Activated CD8-positive, alpha-beta memory T cell treated with anti-CD3 and anti-CD28 coated beads, Interleukin-2, amount 10 ng/mL, durations not matched to agents 7 days and 5 days (primary cell): Measurements from ENCODE around the gene DPYSL4. TPM values are rescaled to one million over a fixed set of nuclear protein-coding genes. Genes with fewer than 3 reads are reported as not detected.

Source experiments
- ATAC-seq: fragments of 150-1000 bp; cut with Tn5 transposase; one replicate; pipeline ENCODE4 v1.10.0; 2021; ENCODE audit warnings: moderate library complexity
- CTCF ChIA-PET: fragments of 350-600 bp; sonication (Branson Sonifier 250); formaldehyde crosslinking; loops from one replicate; lab custom pipeline; 2021; ENCODE audit warnings: antibody characterized with exemption; lab: Charles Lee
- DNase-seq: peaks from one replicate; pipeline ENCODE4 v3.0.0-alpha.2; 2020
- H3K27ac Mint-ChIP-seq: one replicate; pipeline ENCODE4 v1.8.0; 2021; ENCODE audit warnings: mild to moderate bottlenecking, mixed read lengths
- H3K27me3 Mint-ChIP-seq: one replicate; pipeline ENCODE4 v1.8.0; 2021; ENCODE audit warnings: mixed read lengths
- H3K36me3 Mint-ChIP-seq: one replicate; pipeline ENCODE4 v1.8.0; 2021; ENCODE audit warnings: mild to moderate bottlenecking, mixed read lengths
- H3K4me1 Mint-ChIP-seq: one replicate; pipeline ENCODE4 v1.8.0; 2021; ENCODE audit warnings: mixed read lengths
- H3K4me3 Mint-ChIP-seq: one replicate; pipeline ENCODE4 v1.8.0; 2021; ENCODE audit warnings: mild to moderate bottlenecking, moderate library complexity, mixed read lengths
- H3K9me3 Mint-ChIP-seq: one replicate; pipeline ENCODE4 v1.8.0; 2022; ENCODE audit warnings: low read depth, mixed read lengths
- total RNA-seq, 2 experiments: library from RNA; stranded (reverse); gene quantifications; one replicate each; pipeline ENCODE4 v1.2.3, GENCODE V29; 2021

Gene DPYSL4
- 1 to 10 TPM; 1.5 to 2.6 TPM for total RNA-seq

DNA sequence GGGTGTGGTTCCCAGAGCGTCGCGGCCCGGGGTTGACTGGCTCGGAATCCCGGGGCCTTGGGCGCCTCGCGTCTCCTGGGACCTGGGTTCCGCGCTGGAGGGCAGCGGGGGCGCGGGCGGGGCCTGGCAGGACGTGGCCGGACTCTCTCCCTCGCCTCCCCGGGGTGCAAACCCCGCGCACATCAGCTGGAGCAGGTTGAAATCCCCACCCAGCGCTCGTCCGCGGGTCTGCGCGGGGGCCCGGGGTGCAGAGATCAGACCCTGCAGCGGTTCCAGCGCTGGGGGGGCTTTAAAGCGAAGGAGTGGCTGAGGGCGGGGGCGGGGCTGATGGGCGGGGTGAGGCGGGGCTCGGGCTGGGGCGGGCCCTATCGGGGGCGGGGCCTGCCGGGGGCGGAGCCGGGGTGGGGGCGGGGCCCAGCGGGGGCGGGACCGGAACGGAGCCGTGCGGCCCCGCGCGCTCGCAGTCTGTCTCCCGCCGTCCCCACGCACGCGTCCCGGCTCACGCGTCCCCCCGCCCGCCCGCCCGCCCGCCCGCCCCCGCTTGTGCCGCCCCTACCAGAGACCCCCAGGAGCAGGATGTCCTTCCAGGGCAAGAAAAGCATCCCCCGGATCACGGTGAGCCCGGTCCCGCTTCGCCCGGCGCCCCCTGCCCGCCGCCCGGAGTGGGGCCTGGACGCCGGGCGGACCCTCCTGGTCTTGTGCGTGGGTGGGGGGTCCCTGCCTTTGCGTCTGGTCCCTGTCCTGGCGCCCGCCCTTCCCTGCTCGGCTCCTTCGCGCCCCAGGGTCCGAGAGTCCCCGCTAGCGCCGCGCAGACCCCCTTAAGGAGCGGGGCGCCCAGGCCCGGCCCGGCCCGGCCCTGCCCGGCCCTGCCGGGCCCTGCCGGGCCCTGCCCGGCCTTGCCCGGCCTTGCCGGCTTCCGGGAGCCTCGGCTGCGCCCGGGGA is at the start of gene DPYSL4:
DPYSL4 (plus strand) TSS at position 461 of the 942 bp plus-strand sequence; CDS start at position 577, 116 bp downstream.
- Mint-ChIP-seq H3K9me3 (no peaks in the 10 kb centered on the region), H3K27me3 (peaks cover 43% of the 10 kb centered on the region), H3K4me1 (no peaks in the 10 kb centered on the region), H3K4me3 (no peak within 1 kb of the TSS), H3K27ac (no peak within 1 kb of the TSS), H3K36me3 (no peaks in the 10 kb centered on the region)
- CTCF ChIA-PET = no interaction called here
- DNase-seq (no peak), ATAC-seq (peak; percentile 67)

DNA sequence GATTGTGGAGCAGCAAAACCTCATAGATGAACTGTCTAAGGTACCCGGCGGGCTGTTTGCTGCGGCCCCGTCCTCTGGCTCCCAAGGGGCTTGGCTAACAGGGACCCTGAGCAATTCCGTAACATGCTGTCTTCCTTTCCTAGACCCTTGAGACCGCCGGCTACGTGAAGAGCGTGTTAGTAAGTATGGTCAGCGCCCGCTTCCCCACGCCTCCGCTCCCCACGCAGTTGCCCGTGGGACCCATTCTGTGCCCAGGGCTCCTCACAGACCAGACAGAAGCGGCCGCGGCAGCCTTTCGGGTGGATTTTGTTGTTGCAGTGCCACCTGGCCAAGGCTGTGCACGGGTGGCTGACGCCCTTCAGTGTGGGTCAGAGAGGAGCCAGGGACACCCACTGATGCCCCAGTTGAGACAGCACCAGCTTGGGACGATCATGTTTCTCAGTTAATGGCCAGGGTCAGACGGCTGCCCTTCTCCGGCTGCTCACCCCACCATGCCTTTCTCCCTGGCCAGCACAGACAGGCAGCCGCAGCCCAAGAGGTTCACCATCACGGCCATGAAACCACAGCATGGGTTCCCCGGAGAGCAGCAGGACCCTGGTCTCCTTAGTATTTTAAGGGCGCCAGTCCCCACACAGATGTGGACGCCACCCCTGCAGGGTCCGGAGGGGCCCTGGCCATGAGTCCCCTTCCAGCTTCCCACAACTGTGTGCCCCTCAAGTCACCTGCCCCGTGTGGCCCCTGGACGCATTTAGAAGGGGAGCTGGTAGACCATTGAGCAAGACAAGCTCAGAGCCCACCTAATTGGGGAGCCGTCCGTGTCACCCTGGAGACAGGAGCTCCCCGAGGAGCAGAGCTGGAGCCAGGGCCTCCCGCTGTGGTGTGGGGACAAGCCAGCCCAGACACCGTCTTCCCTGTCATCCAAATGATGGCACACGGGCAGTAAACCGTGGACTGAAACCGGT is 49.4 kb upstream of the DPYSL4 start:
- Mint-ChIP-seq H3K27ac (no peak overlapping the region), H3K4me3 (no peak overlapping the region), H3K36me3 (no peaks in the 10 kb centered on the region), H3K27me3 (peaks cover 7% of the 10 kb centered on the region), H3K9me3 (no peaks in the 10 kb centered on the region), H3K4me1 (no peaks in the 10 kb centered on the region)
- CTCF ChIA-PET = no interaction called here
- no peak for ATAC-seq
- no peak for DNase-seq

DNA sequence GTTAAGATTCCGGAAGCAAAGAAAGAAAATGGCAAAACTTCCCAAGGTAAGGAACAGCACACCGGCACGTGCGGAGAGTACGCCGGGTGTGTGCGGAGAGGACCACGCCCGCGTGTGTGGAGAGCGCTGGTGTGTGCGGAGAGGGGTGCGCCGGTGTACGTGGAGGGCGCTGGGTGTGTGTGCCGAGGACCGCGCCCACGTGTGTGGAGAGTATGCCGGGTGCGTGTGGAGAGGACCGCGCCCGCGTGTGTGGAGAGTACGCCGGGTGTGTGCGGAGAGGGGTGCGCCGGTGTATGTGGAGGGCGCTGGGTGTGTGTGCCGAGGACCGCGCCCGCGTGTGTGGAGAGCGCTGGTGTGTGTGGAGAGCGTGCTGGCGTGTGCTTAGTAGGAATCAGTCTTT is 48.6 kb upstream of the DPYSL4 start:
- Mint-ChIP-seq H3K9me3 (no peaks in the 10 kb centered on the region), H3K27me3 (peaks cover 8% of the 10 kb centered on the region), H3K4me3 (no peak overlapping the region), H3K4me1 (no peaks in the 10 kb centered on the region), H3K27ac (no peak overlapping the region), H3K36me3 (no peaks in the 10 kb centered on the region)
- ATAC-seq = no peak
- DNase-seq = no peak
- CTCF ChIA-PET = no interaction called here

DNA sequence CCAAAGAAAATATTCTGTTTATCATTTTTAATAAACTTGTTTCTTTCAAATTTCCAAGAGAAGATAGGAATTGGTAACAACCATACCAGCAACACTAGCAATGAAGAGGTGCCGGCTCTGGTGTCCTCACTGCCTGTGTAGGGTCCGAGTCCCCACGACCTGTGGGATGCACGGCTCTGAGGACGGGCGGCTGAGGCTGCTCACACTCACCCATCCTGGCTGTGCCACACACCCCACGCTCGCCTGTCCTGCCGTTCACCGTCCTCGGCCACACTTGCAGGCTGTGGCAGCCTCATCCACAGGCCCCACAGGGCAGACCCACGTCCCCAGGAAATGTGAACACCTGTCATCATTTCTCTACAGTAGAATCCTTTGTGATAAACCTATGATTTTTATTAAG is 48.2 kb upstream of the DPYSL4 start:
- no peaks in the 10 kb centered on the region for H3K9me3 Mint-ChIP-seq
- CTCF ChIA-PET = no interaction called here
- H3K4me3 Mint-ChIP-seq = no peak overlapping the region
- H3K4me1 Mint-ChIP-seq = no peaks in the 10 kb centered on the region
- H3K27me3 Mint-ChIP-seq = peaks cover 10% of the 10 kb centered on the region
- DNase-seq (no peak), ATAC-seq (no peak)
- H3K36me3 Mint-ChIP-seq = no peaks in the 10 kb centered on the region
- H3K27ac Mint-ChIP-seq = no peak overlapping the region

DNA sequence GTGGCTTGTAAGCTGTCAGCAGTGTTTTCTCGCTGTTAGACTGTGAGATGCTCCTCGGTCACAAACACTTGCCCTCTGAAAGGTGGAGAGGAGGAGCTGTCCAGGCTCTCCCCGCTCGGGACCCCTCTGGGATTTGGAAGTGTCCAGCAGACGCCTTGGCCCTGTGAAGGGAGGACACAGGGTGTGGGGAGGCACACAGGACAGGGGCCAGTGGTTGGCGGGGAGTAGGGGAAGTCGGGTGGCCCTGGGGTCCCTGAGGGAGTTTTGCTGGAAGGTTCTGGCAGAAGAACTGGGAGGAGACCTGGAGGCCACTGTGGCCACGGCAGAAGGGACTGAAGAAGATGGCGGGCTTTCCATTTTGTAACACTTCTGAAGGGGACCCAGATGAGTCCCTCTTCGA is 47.2 kb upstream of the DPYSL4 start:
- H3K9me3 Mint-ChIP-seq = no peaks in the 10 kb centered on the region
- no peak overlapping the region for H3K4me3 Mint-ChIP-seq
- peaks cover 8% of the 10 kb centered on the region for H3K27me3 Mint-ChIP-seq
- CTCF ChIA-PET = no interaction called here
- ATAC-seq (no peak), DNase-seq (no peak)
- H3K27ac Mint-ChIP-seq = no peak overlapping the region
- no peaks in the 10 kb centered on the region for H3K36me3 Mint-ChIP-seq
- no peaks in the 10 kb centered on the region for H3K4me1 Mint-ChIP-seq

DNA sequence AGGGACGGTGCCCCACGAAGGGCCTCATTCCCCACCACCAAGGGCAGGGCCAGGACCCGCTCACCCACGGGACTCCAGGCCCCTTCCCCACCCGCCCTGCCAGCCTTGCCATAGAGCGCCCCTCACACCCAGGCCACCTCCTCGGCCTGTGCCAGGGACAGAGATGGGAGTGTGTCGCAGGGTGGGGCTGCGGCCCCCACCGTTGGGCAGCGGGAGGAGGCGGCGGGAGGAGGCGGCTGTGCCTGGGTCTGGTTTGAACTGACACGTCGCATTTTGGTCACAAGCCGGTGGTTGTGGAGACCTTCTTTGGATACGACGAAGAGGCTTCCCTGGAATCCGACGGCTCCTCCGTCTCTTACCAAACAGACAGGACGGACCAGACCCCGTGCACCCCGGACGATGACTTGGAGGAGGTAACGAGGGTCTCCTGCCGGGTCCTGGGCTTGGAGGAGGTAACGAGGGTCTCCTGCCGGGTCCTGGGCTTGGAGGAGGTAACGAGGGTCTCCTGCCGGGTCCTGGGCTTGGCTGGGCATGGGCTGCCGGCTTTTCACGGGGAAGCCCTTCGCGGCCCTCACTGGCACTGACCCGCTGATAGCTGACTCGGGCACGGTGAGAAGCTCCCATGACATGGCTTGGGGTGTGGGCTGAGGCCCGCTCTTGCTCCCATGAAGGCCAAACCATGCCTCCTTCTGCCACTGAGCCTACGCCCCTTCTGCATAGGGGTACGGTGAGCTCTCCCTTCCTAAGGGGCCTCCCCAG is 46.4 kb upstream of the DPYSL4 start:
- DNase-seq (no peak), ATAC-seq (no peak)
- H3K36me3 Mint-ChIP-seq = no peaks in the 10 kb centered on the region
- H3K9me3 Mint-ChIP-seq = no peaks in the 10 kb centered on the region
- CTCF ChIA-PET = no interaction called here
- H3K27me3 Mint-ChIP-seq = peaks cover 8% of the 10 kb centered on the region
- no peak overlapping the region for H3K4me3 Mint-ChIP-seq
- no peak overlapping the region for H3K27ac Mint-ChIP-seq
- H3K4me1 Mint-ChIP-seq = no peaks in the 10 kb centered on the region

DNA sequence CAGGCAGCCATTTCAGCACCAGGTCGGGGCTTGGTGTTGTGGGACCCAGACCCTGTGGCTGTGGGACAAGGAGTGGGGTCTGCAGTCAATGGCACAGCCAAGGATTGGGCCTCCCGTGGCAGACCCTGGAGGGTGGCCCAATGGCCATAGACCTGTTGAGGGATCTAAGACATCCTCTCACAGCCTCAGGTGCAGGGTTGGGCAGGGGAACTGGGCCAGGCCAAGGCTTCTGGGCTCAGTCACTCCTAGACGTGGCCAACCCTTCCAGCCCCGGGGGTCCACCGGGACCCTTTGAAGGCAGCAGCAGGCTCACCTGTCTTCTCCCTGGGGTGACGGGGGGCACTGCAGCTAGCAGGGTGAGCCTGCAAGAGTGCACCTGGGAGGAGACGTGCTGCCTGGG is 45.7 kb upstream of the DPYSL4 start:
- Mint-ChIP-seq H3K36me3 (no peaks in the 10 kb centered on the region), H3K27me3 (peaks cover 8% of the 10 kb centered on the region), H3K4me1 (no peaks in the 10 kb centered on the region), H3K27ac (no peak overlapping the region), H3K9me3 (no peaks in the 10 kb centered on the region), H3K4me3 (no peak overlapping the region)
- no peak for ATAC-seq
- no peak for DNase-seq
- CTCF ChIA-PET = interaction anchor here (2.5 kb wide), 1 partner anchor 255 kb away, joined by 11 read pairs; no protein-coding TSS in a partner anchor

DNA sequence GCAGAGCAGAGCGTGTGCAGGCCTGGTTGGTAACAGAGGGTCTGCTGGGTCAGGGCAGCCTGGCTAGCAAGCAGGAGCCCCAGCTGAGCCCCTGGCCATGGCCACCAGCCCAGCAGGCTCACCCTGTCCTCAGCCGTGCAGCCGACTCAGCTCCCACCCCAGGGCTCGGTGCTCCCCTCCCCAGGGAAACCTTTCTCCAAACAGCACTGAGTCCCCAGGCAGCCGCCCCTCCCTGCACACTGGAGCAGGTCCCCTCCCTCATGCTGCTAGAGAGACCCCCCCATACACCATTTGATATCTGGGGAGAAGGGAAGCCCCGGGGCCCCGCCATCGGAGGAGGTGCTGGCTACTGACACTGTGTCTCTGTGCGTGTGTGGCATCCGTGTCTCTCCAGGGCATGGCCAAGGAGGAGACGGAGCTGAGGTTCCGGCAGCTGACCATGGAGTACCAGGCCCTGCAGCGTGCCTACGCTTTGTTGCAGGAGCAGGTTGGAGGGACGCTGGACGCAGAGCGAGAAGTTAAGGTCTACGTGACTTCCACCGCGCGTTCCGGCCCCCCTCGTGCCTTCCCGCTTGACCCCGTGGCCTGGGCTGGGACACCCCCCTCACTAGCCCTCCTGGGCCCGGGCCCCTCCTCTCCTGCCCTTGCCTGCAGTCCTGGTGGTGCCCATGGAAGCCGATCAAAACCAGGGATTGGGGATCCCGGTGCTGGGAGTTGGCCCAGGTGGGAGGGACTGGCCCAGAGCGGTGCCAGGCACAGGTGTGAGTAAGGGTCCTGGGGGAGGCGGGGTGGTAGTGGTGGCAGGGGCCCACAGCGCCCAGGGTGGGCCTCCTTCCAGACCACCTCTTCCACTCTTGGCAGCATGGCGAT is 45.0 kb upstream of the DPYSL4 start:
- DNase-seq = no peak
- no peaks in the 10 kb centered on the region for H3K4me1 Mint-ChIP-seq
- ATAC-seq = no peak
- H3K27me3 Mint-ChIP-seq = peaks cover 8% of the 10 kb centered on the region
- H3K27ac Mint-ChIP-seq = no peak overlapping the region
- no peaks in the 10 kb centered on the region for H3K9me3 Mint-ChIP-seq
- CTCF ChIA-PET = interaction anchor here (1.2 to 2.5 kb wide), 5 partner anchors 10 to 256 kb away, joined by 3 to 11 read pairs (median 6); no protein-coding TSS in a partner anchor
- H3K4me3 Mint-ChIP-seq = no peak overlapping the region
- H3K36me3 Mint-ChIP-seq = no peaks in the 10 kb centered on the region

DNA sequence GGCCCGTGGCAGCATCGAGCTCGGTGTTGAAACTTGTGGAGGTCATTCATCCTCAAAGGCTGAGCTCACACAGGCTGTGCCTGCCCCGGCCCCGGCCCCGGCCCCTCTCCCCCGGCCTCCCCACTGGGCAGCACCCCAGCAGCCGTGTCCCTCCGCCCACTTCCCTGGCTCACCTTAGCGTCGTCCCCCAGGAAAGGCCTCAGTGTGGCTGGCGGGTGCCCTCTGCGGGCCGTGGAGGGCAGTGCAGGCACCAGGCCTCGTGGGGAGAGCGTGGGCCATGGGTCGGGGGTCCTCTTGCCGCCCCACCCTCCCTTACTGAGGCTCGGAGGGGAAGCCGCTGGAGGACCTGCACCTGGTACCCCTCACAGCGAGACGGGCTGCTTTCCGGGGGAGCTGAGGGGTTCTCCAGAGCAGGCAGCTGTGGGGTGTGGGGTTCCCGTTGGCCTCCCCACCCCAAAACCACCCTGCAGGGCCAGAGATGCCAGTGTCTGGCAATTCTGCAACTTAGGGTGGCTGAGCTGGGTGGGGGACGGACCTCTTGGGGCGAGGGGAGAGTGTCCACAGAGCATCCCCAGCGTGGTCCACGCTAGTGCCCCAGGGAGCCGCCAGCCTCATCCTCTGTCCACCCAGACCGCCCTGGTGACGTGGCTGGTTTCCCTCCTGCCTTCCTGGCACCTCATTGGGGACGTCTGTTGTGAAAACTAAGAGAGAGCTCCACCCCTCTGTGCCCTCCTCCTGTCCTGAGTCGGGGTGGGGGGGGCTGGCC is 44.2 kb upstream of the DPYSL4 start:
- Mint-ChIP-seq H3K27me3 (peaks cover 8% of the 10 kb centered on the region), H3K27ac (no peak overlapping the region), H3K4me3 (no peak overlapping the region), H3K9me3 (no peaks in the 10 kb centered on the region), H3K36me3 (no peaks in the 10 kb centered on the region), H3K4me1 (no peaks in the 10 kb centered on the region)
- peak; percentile 77 for ATAC-seq
- peak; percentile 63 for DNase-seq
- CTCF ChIA-PET = interaction anchor here (1.2 to 2.5 kb wide), 6 partner anchors 9 to 257 kb away, joined by 3 to 11 read pairs (median 6); no protein-coding TSS in a partner anchor

DNA sequence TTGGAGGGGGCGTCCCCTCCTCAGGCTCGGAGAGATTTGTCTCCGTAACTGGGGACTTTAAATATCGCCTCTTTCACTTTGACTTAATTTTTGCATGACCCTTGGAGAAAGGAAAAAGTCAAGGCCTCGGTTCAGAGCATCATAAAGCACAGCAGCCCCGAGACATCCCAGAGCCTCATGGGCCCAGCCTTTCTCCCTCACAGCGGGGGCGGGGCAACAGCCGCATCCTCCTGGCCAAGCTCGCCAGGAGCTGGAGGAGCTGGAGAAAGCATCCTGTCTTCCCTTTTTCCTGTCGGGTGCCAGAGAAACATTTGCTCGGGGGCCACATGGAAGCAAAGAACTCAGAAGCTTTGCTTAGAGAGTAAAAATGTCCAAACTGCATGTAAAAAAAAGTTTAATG is 43.6 kb upstream of the DPYSL4 start:
- DNase-seq = no peak
- CTCF ChIA-PET = interaction anchor here (1.2 to 2.5 kb wide), 5 partner anchors 9 to 257 kb away, joined by 4 to 11 read pairs (median 6); no protein-coding TSS in a partner anchor
- Mint-ChIP-seq H3K27ac (no peak overlapping the region), H3K9me3 (no peaks in the 10 kb centered on the region), H3K4me1 (no peaks in the 10 kb centered on the region), H3K27me3 (peaks cover 8% of the 10 kb centered on the region), H3K4me3 (no peak overlapping the region), H3K36me3 (no peaks in the 10 kb centered on the region)
- ATAC-seq = no peak

DNA sequence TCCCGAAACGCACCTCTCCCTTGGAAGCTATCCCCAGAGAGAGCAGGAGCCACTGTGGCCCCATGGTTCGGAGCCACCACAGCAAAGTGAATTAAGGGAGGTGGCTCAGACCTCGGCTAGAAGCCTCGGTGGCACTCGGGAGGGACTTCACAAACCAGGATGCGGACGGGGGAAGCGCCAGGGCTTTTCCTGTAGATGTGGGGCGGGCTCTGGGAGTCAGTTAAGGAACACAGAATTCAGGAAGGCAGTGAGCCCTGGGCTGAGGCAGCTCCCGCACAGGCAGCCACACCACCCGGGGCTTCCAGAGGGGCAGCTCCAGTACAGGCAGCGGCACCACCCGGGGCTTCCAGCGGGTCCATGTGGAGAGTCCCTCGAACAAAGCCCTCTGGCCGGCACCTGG is 42.7 kb upstream of the DPYSL4 start:
- H3K27me3 Mint-ChIP-seq = peaks cover 8% of the 10 kb centered on the region
- H3K27ac Mint-ChIP-seq = no peak overlapping the region
- ATAC-seq (no peak), DNase-seq (no peak)
- no peaks in the 10 kb centered on the region for H3K36me3 Mint-ChIP-seq
- H3K4me3 Mint-ChIP-seq = no peak overlapping the region
- no peaks in the 10 kb centered on the region for H3K9me3 Mint-ChIP-seq
- CTCF ChIA-PET = interaction anchor here (1.5 kb wide), 1 partner anchor 258 kb away, joined by 4 read pairs; no protein-coding TSS in a partner anchor
- H3K4me1 Mint-ChIP-seq = no peaks in the 10 kb centered on the region
